Karpas-422 (cell line): Measurements from ENCODE around the gene PLCG1. TPM values are rescaled to one million over a fixed set of nuclear protein-coding genes. Genes with fewer than 3 reads are reported as not detected.

Experiments
- DNase-seq: peaks from one replicate; pipeline ENCODE4 v3.0.0-alpha.2; 2015
- H2AFZ ChIP-seq: fragments of 200-600 bp; sonication (generic); 2 replicates; pipeline ENCODE4 v1.6.1; 2014; ENCODE audit warnings: antibody characterized with exemption, low read length, mixed read lengths
- H3K27ac ChIP-seq: fragments of 200-600 bp; sonication (generic); 2 replicates; pipeline ENCODE4 v1.5.1; 2014; ENCODE audit warnings: mild to moderate bottlenecking, low read length, moderate library complexity
- H3K27me3 ChIP-seq: fragments of 200-600 bp; sonication (generic); 2 replicates; pipeline ENCODE4 v1.6.1; 2014; ENCODE audit warnings: low read length, mixed read lengths
- H3K36me3 ChIP-seq: fragments of 200-600 bp; sonication (generic); 2 replicates; pipeline ENCODE4 v1.6.1; 2014; ENCODE audit warnings: low read length, mixed read lengths; ENCODE audit not compliant: insufficient read depth
- H3K4me1 ChIP-seq: fragments of 200-600 bp; sonication (generic); 2 replicates; pipeline ENCODE4 v1.6.1; 2014; ENCODE audit warnings: mild to moderate bottlenecking, low read length, mixed read lengths
- H3K4me2 ChIP-seq: fragments of 200-600 bp; sonication (generic); 2 replicates; pipeline ENCODE4 v1.6.1; 2014; ENCODE audit warnings: low read length, low read depth, mild to moderate bottlenecking; ENCODE audit not compliant: poor library complexity, severe bottlenecking
- H3K4me3 ChIP-seq: fragments of 200-600 bp; sonication (generic); 2 replicates; pipeline ENCODE4 v1.5.1; 2014; ENCODE audit warnings: mild to moderate bottlenecking, antibody characterized with exemption, low read length, mixed read lengths
- H3K79me2 ChIP-seq: fragments of 200-600 bp; sonication (generic); 2 replicates; pipeline ENCODE4 v1.6.1; 2014; ENCODE audit warnings: mild to moderate bottlenecking, low read length, mixed read lengths
- H3K9ac ChIP-seq: fragments of 200-600 bp; sonication (generic); 2 replicates; pipeline ENCODE4 v1.6.0; 2014; ENCODE audit warnings: low read length
- H3K9me2 ChIP-seq: fragments of 200-600 bp; sonication (generic), shearing (Covaris generic); replicated peaks from 2 replicates; pipeline ENCODE4 v1.6.0; 2014; ENCODE audit warnings: mild to moderate bottlenecking, low read length, moderate library complexity; ENCODE audit not compliant: insufficient read depth
- H3K9me3 ChIP-seq: fragments of 300-700, 200-600 bp; sonication (generic); 2 replicates; pipeline ENCODE4 v1.6.1; 2014; ENCODE audit warnings: low read length, mixed read lengths
- H4K20me1 ChIP-seq: fragments of 200-600 bp; sonication (generic); 2 replicates; pipeline ENCODE4 v1.6.1; 2014; ENCODE audit warnings: mild to moderate bottlenecking, antibody characterized with exemption, low read length, low read depth; ENCODE audit not compliant: insufficient read depth
- total RNA-seq: library from RNA; depleted of rRNA; stranded (reverse); fragments of >200 nt; shearing (Covaris generic); gene quantifications from 2 replicates; pipeline ENCODE4 v1.2.3, GENCODE V29; 2014; ENCODE audit warnings: low replicate concordance

Gene PLCG1
- total RNA-seq, 1 experiment from 2014 or later: 48.6 TPM

GRCh38 chr20:41204304-41205265, 67.2 kb downstream of the PLCG1 start:
- H3K9me3 ChIP-seq: no peaks in the 10 kb centered on the region
- no peak for DNase-seq

GRCh38 chr20:41205313-41205712, 68.0 kb downstream of the PLCG1 start:
- H2AFZ ChIP-seq: no peak overlapping the region
- H3K27ac ChIP-seq: no peak overlapping the region
- no peaks in the 10 kb centered on the region for H3K27me3 ChIP-seq
- H4K20me1 ChIP-seq: no peaks in the 10 kb centered on the region
- H3K4me2 ChIP-seq: no peak overlapping the region
- no peak overlapping the region for H3K4me3 ChIP-seq
- no peaks in the 10 kb centered on the region for H3K9me3 ChIP-seq
- H3K79me2 ChIP-seq: no peaks in the 10 kb centered on the region
- no peak overlapping the region for H3K9ac ChIP-seq
- H3K4me1 ChIP-seq: no peaks in the 10 kb centered on the region
- no peak for DNase-seq
- no peaks in the 10 kb centered on the region for H3K36me3 ChIP-seq
- H3K9me2 ChIP-seq: no peaks in the 10 kb centered on the region

More at GRCh38 chr20:41204304-41205265, 67.2 kb downstream of the PLCG1 start:
- Histone ChIP-seq H3K4me1 (no peaks in the 10 kb centered on the region), H3K27ac (no peak overlapping the region), H3K4me2 (no peak overlapping the region), H3K36me3 (no peaks in the 10 kb centered on the region), H4K20me1 (no peaks in the 10 kb centered on the region), H3K9ac (no peak overlapping the region), H3K79me2 (no peaks in the 10 kb centered on the region), H3K27me3 (no peaks in the 10 kb centered on the region), H2AFZ (no peak overlapping the region), H3K4me3 (no peak overlapping the region), H3K9me2 (no peaks in the 10 kb centered on the region)

GRCh38 chr20:41213150-41213820, 75.9 kb downstream of the PLCG1 start:
- no peak overlapping the region for H2AFZ ChIP-seq
- H3K9me3 ChIP-seq: no peaks in the 10 kb centered on the region
- no peak overlapping the region for H3K9ac ChIP-seq
- no peak overlapping the region for H3K4me2 ChIP-seq
- no peaks in the 10 kb centered on the region for H3K27me3 ChIP-seq
- no peak overlapping the region for H3K27ac ChIP-seq
- no peaks in the 10 kb centered on the region for H3K79me2 ChIP-seq
- H3K4me1 ChIP-seq: no peaks in the 10 kb centered on the region
- H3K36me3 ChIP-seq: no peaks in the 10 kb centered on the region
- DNase-seq: no peak
- no peaks in the 10 kb centered on the region for H3K9me2 ChIP-seq
- H4K20me1 ChIP-seq: peaks cover 7% of the 10 kb centered on the region; the same call in 1 of the 2 replicates
- no peak overlapping the region for H3K4me3 ChIP-seq

- no peak overlapping the region for H3K27ac ChIP-seq
- H4K20me1 ChIP-seq: peaks cover 7% of the 10 kb centered on the region; the same call in 1 of the 2 replicates
- no peaks in the 10 kb centered on the region for H3K36me3 ChIP-seq
- no peaks in the 10 kb centered on the region for H3K27me3 ChIP-seq
- H3K9me2 ChIP-seq: no peaks in the 10 kb centered on the region
- no peaks in the 10 kb centered on the region for H3K4me1 ChIP-seq
- H3K4me2 ChIP-seq: no peak overlapping the region
- no peak overlapping the region for H2AFZ ChIP-seq
- H3K79me2 ChIP-seq: no peaks in the 10 kb centered on the region
- no peak overlapping the region for H3K9ac ChIP-seq
- H3K4me3 ChIP-seq: no peak overlapping the region
- no peaks in the 10 kb centered on the region for H3K9me3 ChIP-seq
- DNase-seq: no peak
Measured at GRCh38 chr20:41214202-41214601, 76.9 kb downstream of the PLCG1 start.

DNA sequence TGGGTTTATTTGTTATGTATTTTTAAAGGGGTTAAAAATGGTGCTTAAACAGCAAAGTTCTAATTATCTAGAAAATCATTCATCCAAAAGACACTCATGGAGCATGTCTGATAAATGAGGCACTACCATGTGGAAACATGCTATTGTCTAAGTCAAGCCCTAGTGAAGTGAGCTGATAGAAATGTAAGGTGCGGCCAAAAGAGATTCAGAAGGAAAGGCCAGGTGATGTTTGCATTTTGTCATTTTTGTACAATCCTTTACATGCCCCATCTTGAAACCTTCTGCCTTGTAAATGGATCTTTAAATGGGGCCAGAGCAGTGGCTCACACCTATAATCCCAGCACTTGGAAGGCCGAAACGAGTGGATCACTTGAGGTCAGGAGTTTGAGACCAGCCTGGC, 77.3 kb downstream of the PLCG1 start:
- no peak overlapping the region for H3K9ac ChIP-seq
- peaks cover 7% of the 10 kb centered on the region; the same call in 1 of the 2 replicates for H4K20me1 ChIP-seq
- no peak overlapping the region for H3K27ac ChIP-seq
- H3K9me2 ChIP-seq: no peaks in the 10 kb centered on the region
- no peaks in the 10 kb centered on the region for H3K27me3 ChIP-seq
- H3K9me3 ChIP-seq: no peaks in the 10 kb centered on the region
- no peak overlapping the region for H3K4me2 ChIP-seq
- H3K4me1 ChIP-seq: no peaks in the 10 kb centered on the region
- DNase-seq: no peak
- H3K79me2 ChIP-seq: no peaks in the 10 kb centered on the region
- no peaks in the 10 kb centered on the region for H3K36me3 ChIP-seq
- H2AFZ ChIP-seq: no peak overlapping the region
- H3K4me3 ChIP-seq: no peak overlapping the region

GRCh38 chr20:41217422-41217821, 80.1 kb downstream of the PLCG1 start:
- no peaks in the 10 kb centered on the region for H3K9me2 ChIP-seq
- DNase-seq: no peak
- H3K27ac ChIP-seq: no peak overlapping the region

GRCh38 chr20:41218466-41218865, 81.1 kb downstream of the PLCG1 start:
- H3K9me2 ChIP-seq: no peaks in the 10 kb centered on the region
- no peak overlapping the region for H3K4me3 ChIP-seq
- H3K27me3 ChIP-seq: no peaks in the 10 kb centered on the region
- H3K9me3 ChIP-seq: no peaks in the 10 kb centered on the region
- H3K4me2 ChIP-seq: no peak overlapping the region
- no peaks in the 10 kb centered on the region for H3K79me2 ChIP-seq
- H4K20me1 ChIP-seq: peaks cover 5% of the 10 kb centered on the region; the same call in 1 of the 2 replicates
- no peak for DNase-seq
- no peaks in the 10 kb centered on the region for H3K4me1 ChIP-seq
- no peak overlapping the region for H3K27ac ChIP-seq
- no peak overlapping the region for H2AFZ ChIP-seq
- H3K36me3 ChIP-seq: no peaks in the 10 kb centered on the region
- H3K9ac ChIP-seq: no peak overlapping the region

More at GRCh38 chr20:41217422-41217821, 80.1 kb downstream of the PLCG1 start:
- Histone ChIP-seq H4K20me1 (peaks cover 11% of the 10 kb centered on the region; the same call in 1 of the 2 replicates), H2AFZ (no peak overlapping the region), H3K79me2 (no peaks in the 10 kb centered on the region), H3K9me3 (no peaks in the 10 kb centered on the region), H3K4me2 (no peak overlapping the region), H3K4me1 (no peaks in the 10 kb centered on the region), H3K4me3 (no peak overlapping the region), H3K27me3 (no peaks in the 10 kb centered on the region), H3K9ac (no peak overlapping the region), H3K36me3 (no peaks in the 10 kb centered on the region)

- no peaks in the 10 kb centered on the region for H3K9me3 ChIP-seq
- DNase-seq: no peak
- no peak overlapping the region for H3K27ac ChIP-seq
- H3K36me3 ChIP-seq: no peaks in the 10 kb centered on the region
- H3K9ac ChIP-seq: no peak overlapping the region
- H3K4me2 ChIP-seq: no peak overlapping the region
- H3K4me3 ChIP-seq: no peak overlapping the region
- no peaks in the 10 kb centered on the region for H3K4me1 ChIP-seq
- no peaks in the 10 kb centered on the region for H3K27me3 ChIP-seq
- peaks cover 4% of the 10 kb centered on the region; the same call in 1 of the 2 replicates for H4K20me1 ChIP-seq
- no peaks in the 10 kb centered on the region for H3K9me2 ChIP-seq
- H2AFZ ChIP-seq: no peak overlapping the region
- H3K79me2 ChIP-seq: no peaks in the 10 kb centered on the region
Measured at GRCh38 chr20:41219824-41220223, 82.5 kb downstream of the PLCG1 start.
